Kidney (tissue), 14 donors: ENCODE results near the gene GDNF. TPM values are rescaled to one million over a fixed set of nuclear protein-coding genes. Genes with fewer than 3 reads are reported as not detected.
"Not testable (repeated sequence)": the region's sequence is repeated elsewhere in the genome, so short reads cannot be mapped to it uniquely, and the experiment has no call there.

ENCODE experiments used
- DNase-seq, 5 donors: peaks; one replicate each; pipeline ENCODE4 v3.0.0-alpha.2; 2013 to 2020
- FAIRE-seq: peaks from 2 replicates; lab custom pipeline; 2012; peaks lifted over from hg19 to GRCh38; lab: Jason Lieb, UNC
- H3K27ac ChIP-seq, 2 donors: one replicate each; pipeline ENCODE4 v1.7.0; 2013; ENCODE audit warnings: low read depth in 2 of 2, low read length in 2 of 2, inconsistent platforms in 1 of 2
- H3K27me3 ChIP-seq: one replicate; pipeline ENCODE4 v1.7.1; 2013; ENCODE audit warnings: low read length, inconsistent platforms; ENCODE audit not compliant: control insufficient read depth, insufficient read depth
- H3K36me3 ChIP-seq, 3 donors: one replicate each; pipeline versions ENCODE4 v1.7.0 to v1.7.1; 2013; ENCODE audit warnings: low read length in 3 of 3, control low read depth in 1 of 3, inconsistent platforms in 1 of 3; ENCODE audit not compliant: insufficient read depth in 3 of 3, control insufficient read depth in 2 of 3
- H3K4me1 ChIP-seq, 3 donors: one replicate each; pipeline versions ENCODE4 v1.7.0 to v1.7.1; 2013; ENCODE audit warnings: low read length in 3 of 3, inconsistent platforms in 1 of 3, low read depth in 1 of 3; ENCODE audit not compliant: control insufficient read depth in 2 of 3, insufficient read depth in 2 of 3
- H3K4me3 ChIP-seq, 3 donors: one replicate each; pipeline versions ENCODE4 v1.7.0 to v1.8.1; 2013; ENCODE audit warnings: low read length in 3 of 3, control low read depth in 1 of 3, inconsistent platforms in 1 of 3
- H3K9ac ChIP-seq, 3 donors: one replicate each; pipeline versions ENCODE4 v1.7.0 to v1.7.1; 2013; ENCODE audit warnings: low read length in 3 of 3, control low read depth in 1 of 3, inconsistent platforms in 1 of 3
- H3K9me3 ChIP-seq, 3 donors: one replicate each; pipeline versions ENCODE4 v1.7.0 to v1.7.1; 2013; ENCODE audit warnings: low read length in 3 of 3, control low read depth in 1 of 3, inconsistent platforms in 1 of 3; ENCODE audit not compliant: control insufficient read depth in 2 of 3, insufficient read depth in 1 of 3
- CTCF ChIP-seq: IDR thresholded peaks from 3 replicates; pipeline ENCODE4 v1.5.1; 2012; ENCODE audit warnings: mild to moderate bottlenecking, moderate library complexity, borderline replicate concordance; ENCODE audit not compliant: insufficient read depth; ENCODE audit errors: extremely low read depth
- intact Hi-C: fragments of 100-400 bp; cut with DNase I; formaldehyde crosslinking; loops from one replicate; pipeline ENCODE4 v1.11.1; 2022
- polyA plus RNA-seq: library from polyadenylated mRNA; stranded (reverse); fragments of 350-450 nt; fragmentation: Illumina TruSeq; extraction: RNeasy Lipid Tissue Mini Kit (QIAGEN cat#74804); gene quantifications from one replicate; pipeline ENCODE4 v1.2.3, GENCODE V29; 2014; ENCODE audit warnings: low read depth, low replicate concordance; ENCODE audit not compliant: insufficient read depth
- total RNA-seq: library from RNA; stranded (reverse); fragmentation: NEBNext Ultra II Directional; extraction: Animal tissue kit (Norgen Biotek cat#: 25700); gene quantifications from one replicate; pipeline ENCODE4 v1.2.1, GENCODE V29; 2021
- donor health status: control.
- donor health status: control.
- donor health status: control.
- donor health status: control.
- donor health status: control.
- donor health status: DM: yes; HTN: yes; CAD: no.
- donor health status: Normal renal cell carcinoma (clear cell type).

The GDNF gene
- total and polyA plus RNA-seq, 2 donors from 2014 or later = 0.34 to 0.88 TPM

- no peak for DNase-seq
- Histone ChIP-seq H3K27ac (no peak overlapping the region), H3K4me3 (no peak overlapping the region), H3K36me3 (no peaks in the 10 kb centered on the region), H3K9ac (no peak overlapping the region), H3K9me3 (peaks cover 0 to 3% (median 0%) of the 10 kb centered on the region in 3 donors), H3K4me1 (no peaks in the 10 kb centered on the region), H3K27me3 (no peaks in the 10 kb centered on the region)
- FAIRE-seq = no peak
- intact Hi-C loops = no loop called here
- no peak for TF ChIP-seq CTCF
Observed at GRCh38 chr5:37804401-37804800, 35.4 kb downstream of the GDNF start.

GRCh38 chr5:37803487-37803886 is 36.4 kb downstream of the GDNF start:
- no peak for TF ChIP-seq CTCF
- DNase-seq = no peak
- Histone ChIP-seq H3K36me3 (no peaks in the 10 kb centered on the region), H3K4me1 (no peaks in the 10 kb centered on the region), H3K4me3 (no peak overlapping the region), H3K9me3 (peaks cover 0 to 3% (median 0%) of the 10 kb centered on the region in 3 donors), H3K27ac (no peak overlapping the region), H3K27me3 (no peaks in the 10 kb centered on the region), H3K9ac (no peak overlapping the region)
- intact Hi-C loops = no loop called here
- FAIRE-seq = no peak

GRCh38 chr5:37801521-37801920 is 38.3 kb downstream of the GDNF start:
- TF ChIP-seq CTCF = no peak
- FAIRE-seq (no peak), DNase-seq (no peak)
- Histone ChIP-seq H3K36me3 (no peaks in the 10 kb centered on the region), H3K9me3 (peaks cover 0 to 3% (median 0%) of the 10 kb centered on the region in 3 donors), H3K4me3 (no peak overlapping the region), H3K4me1 (no peaks in the 10 kb centered on the region), H3K27me3 (no peaks in the 10 kb centered on the region), H3K9ac (no peak overlapping the region), H3K27ac (no peak overlapping the region)
- intact Hi-C loops = no loop called here

- no peaks in the 10 kb centered on the region for H3K4me1 ChIP-seq
- intact Hi-C loops = no loop called here
- no peak for TF ChIP-seq CTCF
- no peak for DNase-seq
- H3K9ac ChIP-seq = no peak overlapping the region
- no peaks in the 10 kb centered on the region for H3K27me3 ChIP-seq
- no peak overlapping the region for H3K4me3 ChIP-seq
- no peaks in the 10 kb centered on the region for H3K36me3 ChIP-seq
- H3K27ac ChIP-seq = no peak overlapping the region
- FAIRE-seq = no peak
- H3K9me3 ChIP-seq = peaks cover 0 to 10% (median 0%) of the 10 kb centered on the region in 3 donors
Observed at GRCh38 chr5:37799865-37800421, 39.9 kb downstream of the GDNF start.

GRCh38 chr5:37796435-37796834 is 43.4 kb downstream of the GDNF start:
- DNase-seq, H3K4me1 ChIP-seq, H3K27ac ChIP-seq, H3K9ac ChIP-seq, intact Hi-C loops, FAIRE-seq, H3K27me3 ChIP-seq, H3K4me3 ChIP-seq, H3K36me3 ChIP-seq: not testable (repeated sequence)
- peaks cover 0 to 19% (median 0%) of the 10 kb centered on the region in 3 donors for H3K9me3 ChIP-seq

- not testable (repeated sequence) for H3K9ac ChIP-seq, H3K4me1 ChIP-seq
Observed at GRCh38 chr5:37795292-37795691, 44.5 kb downstream of the GDNF start.

More at GRCh38 chr5:37795292-37795691, 44.5 kb downstream of the GDNF start:
- H3K27ac ChIP-seq, H3K36me3 ChIP-seq, DNase-seq, intact Hi-C loops, H3K4me3 ChIP-seq, FAIRE-seq, H3K27me3 ChIP-seq: not testable (repeated sequence)
- H3K9me3 ChIP-seq = peaks cover 0 to 19% (median 0%) of the 10 kb centered on the region in 3 donors
